NCI-H460 (cell line): Measurements from ENCODE around the gene FAM171A1. TPM values are rescaled to one million over a fixed set of nuclear protein-coding genes. Genes with fewer than 3 reads are reported as not detected.
A peak's percentile ranks its signal among the peaks of the same experiment; 100 is the strongest.
"Not testable (repeated sequence)": the region's sequence is repeated elsewhere in the genome, so short reads cannot be mapped to it uniquely, and the experiment has no call there.

Experiments used
- DNase-seq: peaks from one replicate; pipeline ENCODE4 v3.0.0-alpha.2; 2016; ENCODE audit warnings: low read depth; ENCODE audit errors: extremely low read depth
- total RNA-seq: library from RNA; depleted of rRNA; stranded (reverse); fragments of >200 nt; shearing (Covaris generic); gene quantifications from 2 replicates; pipeline ENCODE4 v1.2.3, GENCODE V29; 2014

FAM171A1 gene
- total RNA-seq, 1 experiment from 2014 or later, result 8.3 TPM

DNA sequence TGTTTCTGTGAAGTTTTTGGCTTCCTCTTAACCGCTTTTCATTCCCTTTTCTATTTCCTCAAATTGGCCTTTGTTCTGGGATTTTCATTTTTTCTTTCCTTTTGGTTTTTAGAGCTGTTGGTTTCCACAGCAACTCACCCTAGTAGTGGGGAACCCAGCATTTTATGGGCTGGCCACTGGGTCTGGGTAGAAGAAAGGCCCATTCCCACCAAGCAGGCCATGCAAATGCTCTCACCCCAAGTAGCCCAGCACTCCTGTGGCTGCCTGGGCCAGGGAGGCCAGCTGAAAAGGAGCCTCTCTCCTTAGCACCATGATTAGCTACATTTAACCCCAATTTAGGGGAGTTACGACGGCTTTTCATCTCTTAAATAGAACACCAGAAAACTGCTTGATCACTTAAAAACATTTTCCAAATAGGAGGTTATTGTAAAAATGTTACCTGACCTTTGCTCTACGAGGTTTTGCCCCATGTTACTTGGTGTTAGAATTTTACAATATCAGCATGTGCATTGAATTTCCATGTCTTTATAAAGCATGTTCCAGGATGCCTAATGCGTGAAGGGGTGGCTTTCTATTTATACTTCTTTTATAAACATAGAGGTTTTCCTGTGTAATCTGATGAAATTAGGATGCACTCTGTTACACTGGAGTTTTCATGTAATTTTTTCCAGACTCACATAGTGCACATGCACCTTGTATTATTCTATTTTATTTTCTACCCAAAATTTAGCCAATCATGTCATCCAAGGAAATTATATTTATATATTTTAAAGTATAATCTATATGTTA is 75.4 kb downstream of the FAM171A1 start:
- DNase-seq, result no peak

DNA sequence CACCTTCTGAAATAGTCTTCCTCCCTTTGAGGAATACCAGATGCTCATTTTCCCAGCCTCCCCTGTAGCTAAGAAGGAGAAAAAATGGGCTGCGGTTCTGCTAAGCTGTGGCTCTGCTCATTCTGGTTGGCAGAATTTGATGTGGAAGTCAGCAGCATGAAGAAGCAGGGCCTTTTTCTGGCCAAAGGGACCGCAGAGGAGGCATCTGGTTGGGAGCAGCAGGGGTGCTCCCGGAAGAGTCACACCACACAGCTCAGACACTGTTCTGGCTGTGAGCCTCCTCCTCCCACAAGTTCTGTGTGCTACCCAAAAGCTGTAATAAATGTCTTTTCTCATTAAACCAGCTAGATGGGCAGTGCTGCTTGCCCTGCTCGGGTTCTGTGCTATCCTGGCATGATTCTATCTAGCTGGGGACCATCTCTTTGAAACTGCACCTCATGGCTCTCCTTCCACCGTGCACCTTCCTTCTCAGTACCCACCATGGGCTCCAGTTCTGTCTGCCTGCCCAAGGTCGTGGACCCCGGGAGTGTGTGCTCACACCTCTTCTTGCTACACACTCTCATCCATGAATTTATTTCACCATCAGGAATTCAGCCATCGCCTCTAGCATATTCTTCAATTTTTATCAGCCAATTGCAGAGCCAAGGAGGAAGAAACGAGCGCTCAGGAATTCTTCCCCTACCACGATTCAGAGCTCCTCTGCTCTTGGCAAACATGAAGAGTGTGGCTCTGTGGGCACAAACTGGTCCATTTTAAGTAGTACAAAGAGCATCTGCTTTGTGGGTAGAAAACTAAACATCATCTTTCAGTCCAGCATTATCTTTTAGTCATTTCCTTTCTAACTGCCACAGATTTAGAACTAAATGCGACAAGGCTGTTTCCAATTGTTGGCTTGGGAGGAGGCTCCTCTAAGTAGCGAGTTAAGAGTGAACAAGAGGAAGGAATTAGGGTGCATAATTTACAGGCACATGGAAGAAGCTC is 76.9 kb downstream of the FAM171A1 start:
- DNase-seq, result no peak

DNA sequence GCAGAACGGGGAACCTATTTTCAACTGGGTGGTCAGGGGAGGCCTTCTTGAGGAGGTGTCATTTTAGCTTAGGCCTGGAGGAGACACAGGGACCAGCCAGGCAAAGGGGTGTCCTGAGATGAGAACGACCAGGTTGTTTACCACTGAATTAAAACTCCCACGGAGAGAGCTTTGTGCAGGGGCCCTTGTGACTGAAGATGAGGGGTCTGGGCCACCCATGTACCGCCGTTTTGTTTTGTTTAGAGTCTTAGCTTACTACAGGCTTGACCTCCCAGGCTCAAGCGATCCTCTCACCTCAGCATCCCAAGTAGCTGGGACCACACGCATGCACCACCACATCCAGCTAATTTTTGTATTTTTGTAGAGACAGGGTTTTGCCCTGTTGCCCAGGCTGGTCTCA is 80.4 kb downstream of the FAM171A1 start:
- DNase-seq, result no peak

DNA sequence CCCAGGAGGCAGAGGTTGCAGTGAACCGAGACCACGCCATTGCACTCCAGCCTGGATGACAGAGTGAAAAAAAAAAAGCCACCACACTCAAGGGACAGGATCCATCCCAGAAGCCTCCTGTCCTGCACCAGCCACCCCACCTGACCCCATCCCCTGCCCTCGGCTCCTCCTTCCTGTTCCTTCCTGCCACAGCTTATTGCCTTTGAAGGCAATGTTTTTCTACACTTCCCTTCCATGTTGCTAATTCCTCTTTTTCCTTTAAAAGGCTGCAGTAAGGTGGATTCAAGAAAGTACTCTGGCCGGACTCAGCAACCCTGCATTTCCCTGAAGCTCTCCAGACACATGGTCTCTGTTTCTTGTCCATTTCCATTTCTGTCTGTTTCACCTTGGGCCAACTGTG is 80.9 kb downstream of the FAM171A1 start:
- DNase-seq, result no peak

DNA sequence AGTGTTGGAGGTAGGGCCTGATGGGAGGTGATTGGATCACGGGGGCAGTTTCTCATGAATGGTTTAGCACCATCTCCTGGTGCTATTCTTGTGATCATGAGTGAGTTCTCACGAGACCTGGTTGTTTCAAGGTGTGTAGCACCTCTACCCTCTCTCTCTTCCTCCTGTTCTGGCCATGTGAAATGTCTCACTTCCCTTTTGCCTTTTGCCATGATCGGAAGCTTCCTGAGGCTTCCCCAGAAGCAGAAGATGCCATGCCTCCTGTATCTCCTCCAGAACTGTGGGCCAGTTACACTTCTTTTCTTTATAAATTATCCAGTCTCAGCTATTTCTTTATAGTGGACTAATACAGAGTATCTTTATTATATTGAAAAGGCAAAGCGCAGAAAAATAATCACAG is 90.1 kb downstream of the FAM171A1 start:
- DNase-seq, result no peak

DNA sequence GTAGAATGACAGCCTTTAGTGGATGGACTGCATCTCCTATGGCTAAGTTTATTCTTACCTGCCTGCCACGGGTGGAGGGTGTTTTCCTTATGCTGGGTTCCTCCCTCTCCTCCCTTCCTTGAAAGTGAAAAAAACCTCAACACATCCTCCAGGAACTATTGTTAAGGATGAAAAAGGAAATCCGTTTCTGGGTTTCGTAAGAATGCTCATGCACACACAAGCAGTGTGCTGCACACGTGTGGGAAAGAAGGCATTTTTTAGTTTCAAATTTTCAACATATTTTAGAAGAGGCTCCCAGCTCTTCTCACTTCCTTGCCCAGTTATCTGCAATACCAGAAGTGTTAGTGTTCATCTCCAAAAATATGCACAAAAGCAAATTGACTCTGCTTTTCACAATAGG is 90.6 kb downstream of the FAM171A1 start:
- no peak for DNase-seq

DNA sequence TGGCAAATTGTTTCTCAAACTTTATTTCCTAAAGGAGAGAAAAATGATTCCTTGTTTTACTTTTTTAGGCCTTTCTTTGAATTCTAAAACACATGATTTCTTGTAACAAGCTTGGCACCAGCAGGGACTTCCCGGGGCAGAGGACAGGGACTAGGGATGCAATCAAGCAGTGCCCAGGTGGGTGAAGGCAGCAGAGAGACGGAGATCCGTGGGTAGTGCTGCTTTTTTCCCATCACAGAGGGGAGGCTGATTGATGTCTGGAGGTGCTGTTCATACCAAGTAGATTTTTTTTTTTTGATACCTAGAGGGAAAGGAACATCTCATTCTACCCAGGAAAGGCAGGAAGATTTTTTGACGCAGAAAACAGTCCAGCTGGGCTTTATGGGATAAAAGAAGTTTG is 91.9 kb downstream of the FAM171A1 start:
- no peak for DNase-seq

DNA sequence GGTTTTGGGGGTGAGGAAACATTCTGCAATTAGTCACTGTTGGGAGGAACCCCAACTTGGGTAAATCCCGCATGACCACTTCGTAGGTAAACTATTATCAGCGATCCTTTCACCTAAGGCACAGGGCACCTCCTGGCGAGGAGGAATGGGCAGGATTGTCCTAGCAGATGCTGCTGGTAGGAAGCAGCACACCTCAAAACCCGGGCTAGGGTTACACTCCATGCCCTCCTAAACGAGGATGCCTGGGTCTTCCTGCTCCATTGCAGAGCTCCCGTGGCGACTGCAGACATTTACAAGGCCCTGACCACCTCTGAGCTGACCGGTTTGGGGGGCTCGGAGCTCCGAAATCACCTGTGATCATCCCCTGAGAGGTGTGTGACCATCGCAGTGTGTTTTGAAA is 92.3 kb downstream of the FAM171A1 start:
- DNase-seq, result no peak

DNA sequence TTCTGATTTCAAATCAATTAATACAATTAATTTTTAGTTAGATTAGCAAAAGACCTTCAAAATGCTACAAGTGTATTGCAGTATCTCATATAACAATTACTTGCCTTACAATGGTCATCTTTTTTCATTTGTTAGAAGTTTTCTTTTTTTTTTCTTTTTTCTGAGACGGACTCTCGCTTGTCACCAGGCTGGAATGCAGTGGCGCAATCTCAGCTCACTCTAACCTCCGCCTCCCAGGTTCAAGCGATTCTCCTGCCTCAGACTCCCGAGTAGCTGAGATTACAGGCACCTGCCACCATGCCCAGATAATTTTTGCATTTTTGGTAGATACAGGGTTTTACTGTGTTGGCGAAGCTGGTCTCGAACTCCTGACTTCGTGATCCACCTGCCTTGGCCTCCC is 95.0 kb downstream of the FAM171A1 start:
- DNase-seq, result not testable (repeated sequence)

DNA sequence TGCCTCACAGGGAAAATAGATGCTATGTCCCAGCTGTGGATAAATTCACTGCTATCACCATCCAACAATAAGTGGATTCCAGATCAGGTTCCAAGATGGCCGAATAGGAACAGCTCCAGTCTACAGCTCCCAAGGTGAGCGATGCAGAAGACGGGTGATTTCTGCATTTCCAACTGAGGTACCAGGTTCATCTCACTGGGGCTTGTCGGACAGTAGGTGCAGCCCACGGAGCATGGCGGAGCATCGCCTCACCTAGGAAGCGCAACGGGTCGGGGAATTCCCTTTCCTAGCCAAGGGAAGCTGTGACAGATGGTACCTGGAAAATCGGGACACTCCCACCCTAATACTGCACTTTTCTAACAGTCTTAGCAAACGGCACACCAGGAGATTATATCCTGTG is 101.3 kb downstream of the FAM171A1 start:
- not testable (repeated sequence) for DNase-seq

DNA sequence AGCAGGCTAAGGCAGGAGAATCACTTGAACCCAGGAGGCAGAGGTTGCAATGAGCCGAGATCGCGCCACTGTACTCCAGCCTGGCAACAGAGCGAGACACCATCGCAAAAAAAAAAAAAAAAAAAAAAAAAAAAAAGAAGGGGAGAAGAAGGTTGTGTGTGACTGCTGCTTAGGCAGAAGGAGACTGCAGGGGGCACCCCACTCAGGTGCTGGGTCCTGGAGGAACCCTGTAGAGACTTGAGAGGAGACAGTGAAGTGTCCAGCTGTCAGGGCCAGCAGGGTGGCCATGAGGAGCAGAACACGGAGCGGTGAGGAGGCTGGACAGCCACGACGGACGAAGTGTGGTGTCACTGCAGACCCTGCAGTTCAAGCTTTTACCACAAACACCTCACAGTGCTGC is 103.6 kb downstream of the FAM171A1 start:
- DNase-seq, result no peak

DNA sequence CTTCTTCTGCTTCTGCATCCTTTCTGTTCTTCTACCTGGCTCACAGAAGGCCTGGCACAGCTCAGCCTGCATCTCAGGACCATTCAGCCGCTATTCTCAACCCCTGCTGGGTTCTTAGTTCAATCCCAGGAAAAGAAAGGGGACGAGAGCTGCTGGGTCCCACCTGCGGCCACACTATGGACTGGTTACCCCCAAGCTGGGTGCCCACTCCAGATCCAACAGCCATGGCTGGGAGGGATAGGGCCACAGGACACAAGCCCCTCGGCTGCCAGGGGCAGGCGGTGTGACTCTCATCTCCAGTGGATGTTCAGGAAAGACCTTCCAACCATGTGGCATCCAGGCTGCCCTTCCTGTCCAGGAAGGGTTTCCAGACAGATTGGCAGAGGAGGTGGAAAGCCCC is 105.0 kb downstream of the FAM171A1 start:
- no peak for DNase-seq

DNA sequence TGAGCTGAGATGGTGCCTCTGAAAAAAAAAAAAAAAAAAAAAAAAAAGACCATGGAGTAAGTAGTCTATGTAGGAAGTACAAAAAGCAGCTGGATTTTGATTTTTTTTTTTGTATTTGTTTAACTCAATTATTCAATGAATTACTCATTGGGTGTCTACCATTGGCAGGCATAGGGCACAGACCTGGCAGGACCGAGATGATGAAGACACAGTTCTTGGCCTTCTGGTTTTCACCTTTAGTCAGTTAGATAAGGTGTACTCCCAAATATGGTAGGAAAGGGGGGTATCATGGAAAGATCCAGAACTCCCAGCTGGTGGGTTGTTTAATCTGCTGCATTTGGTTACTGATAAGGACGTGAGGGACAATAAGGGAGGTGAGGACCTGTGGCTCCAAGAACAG is 105.5 kb downstream of the FAM171A1 start:
- DNase-seq, result no peak

DNA sequence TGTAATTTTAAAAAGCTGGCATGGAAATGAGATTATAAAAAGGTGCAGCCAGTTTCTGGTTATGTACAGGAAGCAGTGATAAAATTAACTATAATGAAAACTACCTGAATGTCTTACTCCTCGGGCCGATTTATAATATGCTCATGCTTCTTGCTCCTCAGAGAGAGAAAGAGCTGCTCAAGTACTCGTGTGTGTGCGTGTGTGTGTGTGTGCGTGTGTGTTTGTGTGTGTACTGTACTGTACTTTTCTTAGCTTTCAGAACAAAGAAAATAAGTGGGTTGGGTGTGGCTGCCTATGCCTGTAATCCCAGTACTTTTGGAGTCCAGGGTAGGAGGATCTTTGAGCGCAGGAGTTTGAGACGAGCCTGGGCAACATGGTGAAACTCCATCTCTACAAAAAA is 106.0 kb downstream of the FAM171A1 start:
- DNase-seq, result no peak

DNA sequence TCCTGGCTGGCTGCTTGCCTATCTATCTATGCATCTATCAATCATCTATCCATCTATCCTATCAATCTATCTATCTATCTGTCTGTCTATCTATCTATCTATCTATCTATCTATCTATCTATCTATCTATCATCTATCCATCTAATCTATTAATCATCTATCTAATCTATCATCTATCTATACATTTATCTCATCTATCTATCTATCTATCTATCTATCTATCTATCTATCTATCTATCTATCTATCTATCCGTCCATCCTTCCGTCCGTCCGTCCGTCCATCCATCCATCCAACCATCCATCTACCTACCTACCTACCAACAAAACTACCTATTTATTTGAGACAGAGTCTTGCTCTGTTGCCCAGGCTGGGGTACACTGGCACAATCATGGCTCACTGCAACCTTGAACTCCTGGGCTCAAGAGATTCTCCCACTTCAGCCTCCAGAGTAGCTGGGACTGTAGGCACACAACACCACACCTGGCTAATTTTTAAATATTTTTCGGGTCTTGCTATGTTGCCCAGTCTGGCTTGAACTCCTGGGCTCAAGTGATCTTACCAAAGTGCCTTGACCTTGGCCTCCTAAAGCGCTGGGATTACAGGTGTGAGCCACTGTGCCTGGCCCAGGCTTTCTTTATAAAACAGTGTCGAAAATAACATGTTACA is 107.3 kb downstream of the FAM171A1 start:
- no peak for DNase-seq

DNA sequence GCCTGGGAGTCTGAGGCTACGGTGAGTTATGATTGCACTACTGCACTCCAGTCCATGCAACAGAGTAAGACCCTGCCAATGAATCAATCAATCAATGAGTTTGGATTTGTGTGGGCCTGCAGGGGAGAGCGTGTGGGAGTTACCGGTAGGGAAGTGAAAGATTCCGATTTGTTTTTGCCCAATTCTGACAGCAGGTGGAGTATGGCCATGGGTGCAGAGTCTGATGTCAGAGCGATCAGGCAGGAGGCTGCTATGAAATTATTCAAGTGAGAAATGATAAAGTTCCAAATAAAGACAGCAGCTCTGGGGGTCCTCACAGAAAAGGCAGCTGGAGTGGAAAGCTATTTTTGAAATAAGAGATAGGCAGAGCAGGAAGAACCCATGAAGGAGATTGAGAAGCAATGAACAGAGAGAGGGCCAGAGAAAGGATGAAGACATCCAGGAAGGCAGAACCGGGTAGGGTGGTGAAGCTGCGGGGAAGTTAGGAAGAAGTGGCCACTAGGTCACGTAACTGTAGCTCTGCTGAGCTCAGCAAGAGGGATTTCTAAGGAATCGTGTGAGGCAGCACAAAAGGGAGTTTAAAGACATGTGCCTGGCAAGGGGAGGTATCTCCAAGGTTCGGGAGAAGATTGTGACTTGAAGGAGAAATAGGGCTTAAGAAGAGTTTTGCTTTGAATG is 108.9 kb downstream of the FAM171A1 start:
- peak; percentile 1 for DNase-seq

DNA sequence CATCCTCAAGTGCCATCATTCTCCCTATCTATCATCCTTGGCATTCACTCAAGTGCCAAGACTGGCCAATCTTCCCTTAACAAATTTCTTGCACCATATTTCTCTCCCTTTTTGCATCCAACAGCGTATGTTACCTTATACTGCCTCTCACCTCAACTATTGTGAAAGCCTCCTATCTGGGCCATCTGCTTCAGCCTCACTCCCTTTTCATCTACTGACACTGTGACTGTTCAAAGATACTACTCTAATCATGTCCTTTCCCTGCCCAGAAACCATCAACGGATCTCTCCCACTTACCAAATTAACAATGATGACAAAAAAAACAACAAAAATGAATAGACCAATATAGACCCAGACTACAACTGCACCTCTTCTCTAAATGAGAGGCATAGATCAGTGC is 112.0 kb downstream of the FAM171A1 start:
- no peak for DNase-seq

DNA sequence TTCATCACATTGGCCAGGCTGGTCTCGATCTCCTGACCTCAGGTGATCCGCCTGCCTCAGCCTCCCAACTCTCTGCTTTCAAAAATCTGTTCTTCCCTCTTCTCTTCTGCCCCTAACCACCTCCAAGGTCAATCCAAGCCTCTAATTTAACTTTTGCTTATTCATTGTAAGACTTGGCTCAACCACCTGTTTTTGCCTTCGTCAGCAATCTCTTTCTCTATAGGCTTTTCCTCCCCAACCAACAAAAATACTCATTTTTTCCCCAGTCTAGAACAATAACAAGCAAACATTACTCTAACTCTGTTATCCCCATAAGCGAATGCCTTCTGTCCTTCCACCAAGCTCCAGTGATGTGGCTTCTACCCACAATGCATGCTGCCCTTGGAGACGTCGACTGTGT is 112.8 kb downstream of the FAM171A1 start:
- DNase-seq, result no peak

DNA sequence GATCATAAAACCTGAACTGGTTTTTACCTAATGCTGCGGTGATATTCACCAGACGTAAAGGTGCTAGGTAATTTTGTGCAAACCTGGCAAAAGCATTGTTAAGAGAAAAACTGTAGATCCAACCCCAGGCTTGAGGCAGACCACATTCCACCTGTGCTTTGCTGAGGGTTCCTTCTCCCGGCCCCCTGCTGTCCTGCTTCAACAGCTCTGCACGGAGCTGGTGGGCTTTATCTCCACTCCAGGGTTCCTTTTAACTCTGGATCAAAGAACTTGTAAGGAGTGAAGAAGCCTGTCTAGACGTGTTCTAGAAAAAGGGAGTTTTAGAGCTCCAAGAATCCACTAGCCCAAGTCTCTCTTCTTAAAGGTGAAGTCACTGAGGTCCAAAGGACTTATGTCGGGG is 115.1 kb downstream of the FAM171A1 start:
- no peak for DNase-seq

DNA sequence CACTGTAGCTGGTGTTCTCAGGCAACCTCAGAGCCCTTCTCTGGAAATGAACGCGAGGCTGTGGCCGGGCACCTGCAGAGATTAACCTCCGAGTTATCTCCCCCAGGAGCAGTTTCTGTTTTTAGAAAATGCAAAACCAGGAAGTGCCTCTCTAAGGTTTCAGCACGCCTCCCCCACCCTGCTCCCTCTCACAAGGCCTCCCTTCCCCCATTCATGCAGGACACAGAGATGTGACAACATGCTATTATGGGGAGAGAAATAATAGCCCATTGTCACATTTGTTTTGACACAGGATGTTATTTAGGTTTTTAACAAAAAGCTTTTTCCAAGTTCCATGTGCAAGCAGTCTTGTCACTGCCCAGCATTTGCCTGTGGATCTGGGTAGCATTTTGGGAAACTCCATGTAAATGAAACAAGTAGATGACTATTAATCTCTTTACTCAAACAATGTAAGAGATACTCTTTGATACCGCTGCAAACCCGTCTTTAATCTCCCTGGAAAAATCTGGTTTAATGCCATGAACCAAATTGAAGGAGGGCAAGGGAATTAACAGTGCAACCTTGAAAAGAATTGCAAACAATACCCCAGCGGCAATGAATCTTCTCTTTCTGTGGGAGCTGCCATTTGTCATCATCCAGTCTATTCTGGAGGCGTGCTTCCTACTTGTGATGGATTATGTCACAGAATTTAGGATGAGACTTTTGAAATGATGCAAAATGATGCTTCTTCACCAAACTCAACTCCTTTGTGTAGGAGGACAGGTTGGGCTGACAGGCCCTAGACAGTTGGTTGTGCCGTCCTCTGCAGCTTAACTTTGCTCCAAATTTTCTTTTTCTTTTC is 116.1 kb downstream of the FAM171A1 start:
- no peak for DNase-seq
